HepG2 (cell line): ENCODE data around the gene JMJD8. TPM values are rescaled to one million over a fixed set of nuclear protein-coding genes. Genes with fewer than 3 reads are reported as not detected.

Source experiments
- DRAP1 ChIP-seq: IDR thresholded peaks from 2 replicates; pipeline ENCODE4 v1.6.1; 2016; ENCODE audit warnings: missing genetic modification reagents, missing compliant biosample characterization
- ELF3 ChIP-seq: IDR thresholded peaks from 2 replicates; pipeline ENCODE4 v1.6.1; 2016; ENCODE audit warnings: missing genetic modification reagents, missing compliant biosample characterization
- HDAC6 ChIP-seq: fragments of 200-600 bp; sonication (generic); IDR thresholded peaks from 2 replicates; pipeline ENCODE4 v1.7.0; 2017; ENCODE audit warnings: mild to moderate bottlenecking, antibody characterized with exemption, low read length, low read depth
- HNRNPL ChIP-seq: fragments of 200-400 bp; formaldehyde crosslinking; IDR thresholded peaks from 2 replicates; pipeline ENCODE4 v1.6.1; 2017; ENCODE audit warnings: mild to moderate bottlenecking, low read depth, low read length
- MTA1 ChIP-seq: sonication (generic); formaldehyde crosslinking; IDR thresholded peaks from 2 replicates; pipeline ENCODE4 v1.4.0; 2020; ENCODE audit warnings: missing genetic modification reagents, mild to moderate bottlenecking, borderline replicate concordance
- SP1 ChIP-seq, 2 experiments: fragments of 450-650 bp in 1 of 2; sonication (generic) in 1 of 2; formaldehyde crosslinking in 1 of 2; IDR thresholded peaks; 2 replicates each; pipeline versions ENCODE4 v1.4.0 to v1.6.1; 2016 to 2020; ENCODE audit warnings: missing genetic modification reagents in 1 of 2
- SRSF4 ChIP-seq: fragments of 200-400 bp; formaldehyde crosslinking; IDR thresholded peaks from one replicate; pipeline ENCODE4 v1.6.1; 2018; ENCODE audit warnings: mild to moderate bottlenecking, low read depth, low read length, moderate library complexity; ENCODE audit not compliant: poor library complexity, severe bottlenecking
- TBX2 ChIP-seq: sonication (generic); formaldehyde crosslinking; IDR thresholded peaks from 2 replicates; pipeline ENCODE4 v1.5.0; 2020; ENCODE audit warnings: missing genetic modification reagents, mild to moderate bottlenecking, borderline replicate concordance
- TFAP4 ChIP-seq: sonication (generic); IDR thresholded peaks from 2 replicates; pipeline ENCODE4 v1.6.1; 2016; ENCODE audit warnings: low read depth, borderline replicate concordance
- TMF1 ChIP-seq: sonication (generic); formaldehyde crosslinking; IDR thresholded peaks from 2 replicates; pipeline ENCODE4 v1.8.1; 2022; ENCODE audit warnings: low read depth, missing genetic modification reagents
- ZNF10 ChIP-seq: sonication (generic); formaldehyde crosslinking; IDR thresholded peaks from 2 replicates; pipeline ENCODE4 v1.4.0; 2020; ENCODE audit warnings: mild to moderate bottlenecking, low read depth, missing genetic modification reagents, borderline replicate concordance
- ZNF337 ChIP-seq: sonication (generic); formaldehyde crosslinking; IDR thresholded peaks from 2 replicates; pipeline ENCODE4 v1.5.1; 2020; ENCODE audit warnings: missing genetic modification reagents, low read depth, mild to moderate bottlenecking, borderline replicate concordance
- ZNF350 ChIP-seq: sonication (generic); formaldehyde crosslinking; IDR thresholded peaks from 2 replicates; pipeline ENCODE4 v1.4.0; 2020; ENCODE audit warnings: mild to moderate bottlenecking, low read depth, missing genetic modification reagents, borderline replicate concordance
- ZNF382 ChIP-seq: sonication (generic); formaldehyde crosslinking; IDR thresholded peaks from 2 replicates; pipeline ENCODE4 v1.5.0; 2020; ENCODE audit warnings: missing genetic modification reagents, mild to moderate bottlenecking, borderline replicate concordance
- ZNF430 ChIP-seq: sonication (generic); formaldehyde crosslinking; IDR thresholded peaks from 2 replicates; pipeline ENCODE4 v1.9.0; 2021; ENCODE audit warnings: mild to moderate bottlenecking, missing genetic modification reagents
- ZNF451 ChIP-seq: sonication (generic); formaldehyde crosslinking; IDR thresholded peaks from 2 replicates; pipeline ENCODE4 v1.5.0; 2020; ENCODE audit warnings: mild to moderate bottlenecking, missing genetic modification reagents
- ZNF510 ChIP-seq: sonication (generic); formaldehyde crosslinking; IDR thresholded peaks from 2 replicates; pipeline ENCODE4 v1.4.0; 2020; ENCODE audit warnings: low read depth, mild to moderate bottlenecking, missing genetic modification reagents
- ZNF547 ChIP-seq: sonication (generic); formaldehyde crosslinking; IDR thresholded peaks from 2 replicates; pipeline ENCODE4 v1.5.1; 2020; ENCODE audit warnings: mild to moderate bottlenecking, missing genetic modification reagents
- ZNF883 ChIP-seq: sonication (generic); formaldehyde crosslinking; IDR thresholded peaks from 2 replicates; pipeline ENCODE4 v1.5.1; 2020; ENCODE audit warnings: mild to moderate bottlenecking, missing genetic modification reagents; ENCODE audit errors: not compliant biosample characterization
- polyA plus RNA-seq, 8 experiments: library from polyadenylated mRNA; depleted of rRNA in 3 of 8; stranded (reverse) in 7 of 8; unstranded in 1 of 8; fragments of >200 nt; fragmentation: Illumina TruSeq in 4 of 8; extraction: Trizol in 4 of 8; gene quantifications; 2 replicates each; pipeline versions ENCODE4 v1.2.1 to v1.2.3, GENCODE V29; 2011 to 2016; ENCODE audit warnings: low read depth in 4 of 8, missing spikeins in 1 of 8, mixed read lengths in 1 of 8; ENCODE audit not compliant: insufficient read depth in 1 of 8
- total RNA-seq, 5 experiments: library from RNA; depleted of rRNA; stranded (reverse); fragments of >200 nt; fragmentation: Illumina TruSeq; extraction: Trizol; gene quantifications; 2 replicates each; pipeline ENCODE4 v1.2.3, GENCODE V29; 2016; ENCODE audit warnings: low read depth in 1 of 5
- TF ChIP-seq, protein P1 (sequence below): sonication (generic); formaldehyde crosslinking; IDR thresholded peaks from 2 replicates; pipeline ENCODE4 v1.8.0; 2023; ENCODE audit warnings: mild to moderate bottlenecking, missing genetic modification reagents
- TF ChIP-seq, protein P2 (sequence below): sonication (generic); formaldehyde crosslinking; IDR thresholded peaks from 2 replicates; pipeline ENCODE4 v1.4.0; 2020; ENCODE audit warnings: mild to moderate bottlenecking, missing genetic modification reagents, borderline replicate concordance

JMJD8 gene
- total and polyA plus RNA-seq, 2 of the 13 experiments (the other 11 are each of a cell fraction or from before 2014, with no cell fraction given) = 2.6 to 11.8 TPM

GRCh38 chr16:678858-679813 is 5.0 kb downstream of the JMJD8 start (continued):
- no peak for TF ChIP-seq SRSF4
- TF ChIP-seq ZNF350 (CRISPR knock-in tag) = peak; percentile 47; the same call in 1 of the 2 replicates
- TF ChIP-seq ZNF883 = peak; percentile 82
- no peak for TF ChIP-seq ZNF510 (CRISPR knock-in tag)
- 0 out of 2 replicates have a peak, but pooled peaks have one; percentile 84 for TF ChIP-seq ZNF430 (CRISPR knock-in tag)
- TF ChIP-seq ZNF451 = no peak
- no peak for TF ChIP-seq ZNF382
- TF ChIP-seq HNRNPL = peak; percentile 65; the same call in 1 of the 2 replicates
- TF ChIP-seq ZNF10 (CRISPR knock-in tag) = no peak
- TF ChIP-seq, protein P1, sequence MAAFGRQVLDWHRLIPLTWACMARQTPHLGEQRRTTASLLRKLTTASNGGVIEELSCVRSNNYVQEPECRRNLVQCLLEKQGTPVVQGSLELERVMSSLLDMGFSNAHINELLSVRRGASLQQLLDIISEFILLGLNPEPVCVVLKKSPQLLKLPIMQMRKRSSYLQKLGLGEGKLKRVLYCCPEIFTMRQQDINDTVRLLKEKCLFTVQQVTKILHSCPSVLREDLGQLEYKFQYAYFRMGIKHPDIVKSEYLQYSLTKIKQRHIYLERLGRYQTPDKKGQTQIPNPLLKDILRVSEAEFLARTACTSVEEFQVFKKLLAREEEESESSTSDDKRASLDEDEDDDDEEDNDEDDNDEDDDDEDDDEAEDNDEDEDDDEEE (CRISPR knock-in tag) = no peak; the same call in 1 of the 2 replicates
- TF ChIP-seq TMF1 (CRISPR knock-in tag) = peak; percentile 30; the same call in 1 of the 2 replicates
- TF ChIP-seq TFAP4 = peak; percentile 57; the same call in 1 of the 2 replicates
- TF ChIP-seq, protein P2, sequence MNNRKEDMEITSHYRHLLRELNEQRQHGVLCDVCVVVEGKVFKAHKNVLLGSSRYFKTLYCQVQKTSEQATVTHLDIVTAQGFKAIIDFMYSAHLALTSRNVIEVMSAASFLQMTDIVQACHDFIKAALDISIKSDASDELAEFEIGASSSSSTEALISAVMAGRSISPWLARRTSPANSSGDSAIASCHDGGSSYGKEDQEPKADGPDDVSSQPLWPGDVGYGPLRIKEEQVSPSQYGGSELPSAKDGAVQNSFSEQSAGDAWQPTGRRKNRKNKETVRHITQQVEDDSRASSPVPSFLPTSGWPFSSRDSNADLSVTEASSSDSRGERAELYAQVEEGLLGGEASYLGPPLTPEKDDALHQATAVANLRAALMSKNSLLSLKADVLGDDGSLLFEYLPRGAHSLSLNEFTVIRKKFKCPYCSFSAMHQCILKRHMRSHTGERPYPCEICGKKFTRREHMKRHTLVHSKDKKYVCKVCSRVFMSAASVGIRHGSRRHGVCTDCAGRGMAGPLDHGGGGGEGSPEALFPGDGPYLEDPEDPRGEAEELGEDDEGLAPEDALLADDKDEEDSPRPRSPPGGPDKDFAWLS (CRISPR knock-in tag) = peak; percentile 55; the same call in 1 of the 2 replicates
- TF ChIP-seq TBX2 (CRISPR knock-in tag) = peak; percentile 65
- peak; percentile 80 for TF ChIP-seq DRAP1
- peak; percentile 62; the same call in 1 of the 2 replicates for TF ChIP-seq ZNF337
- TF ChIP-seq ZNF547 (CRISPR knock-in tag) = peak; percentile 54; the same call in 1 of the 2 replicates
- 0 out of 2 replicates have a peak, but pooled peaks have one; percentile 43 for TF ChIP-seq MTA1 (CRISPR knock-in tag)
- no peak for TF ChIP-seq HDAC6
- no peak for TF ChIP-seq SP1 (IDR thresholded peaks at IDR 0.05)
- peak; percentile 65 for TF ChIP-seq SP1 (CRISPR knock-in tag; IDR thresholded peaks at IDR 0.05)
- TF ChIP-seq ELF3 (CRISPR knock-in tag) = peak; percentile 43; the same call in 1 of the 2 replicates
